ENCODE data around the gene ABCC1. TPM values are rescaled to one million over a fixed set of nuclear protein-coding genes. Genes with fewer than 3 reads are reported as not detected.

The ABCC1 gene
- polyA plus RNA-seq, 1 donor from 2014 or later, result 3.0 TPM

DNA sequence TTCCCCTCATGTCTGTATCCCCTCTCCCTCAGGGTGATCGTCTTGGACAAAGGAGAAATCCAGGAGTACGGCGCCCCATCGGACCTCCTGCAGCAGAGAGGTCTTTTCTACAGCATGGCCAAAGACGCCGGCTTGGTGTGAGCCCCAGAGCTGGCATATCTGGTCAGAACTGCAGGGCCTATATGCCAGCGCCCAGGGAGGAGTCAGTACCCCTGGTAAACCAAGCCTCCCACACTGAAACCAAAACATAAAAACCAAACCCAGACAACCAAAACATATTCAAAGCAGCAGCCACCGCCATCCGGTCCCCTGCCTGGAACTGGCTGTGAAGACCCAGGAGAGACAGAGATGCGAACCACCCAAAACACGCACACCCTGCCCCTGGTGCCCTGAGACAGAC lies 191.7 kb downstream of the ABCC1 start:
- Histone ChIP-seq H3K79me2 (replicated peaks; ENCODE audit: insufficient read depth, low read length) (no peaks in the 10 kb centered on the region), H3K27ac (ENCODE audit: low read length) (no peak overlapping the region), H3F3A (ENCODE audit: insufficient read depth, low read length, poor library complexity, severe bottlenecking) (no peaks in the 10 kb centered on the region), H3K4me3 (ENCODE audit: low read length) (no peak overlapping the region), H2AFZ (ENCODE audit: low read depth, low read length) (no peak overlapping the region), H3K27me3 (ENCODE audit: insufficient read depth, low read depth, low read length) (no peaks in the 10 kb centered on the region), H3K9me2 (ENCODE audit: insufficient read depth, low read length) (no peaks in the 10 kb centered on the region), H4K20me1 (ENCODE audit: insufficient read depth) (no peaks in the 10 kb centered on the region), H3K4me2 (ENCODE audit: low read length) (no peak overlapping the region), H3K9ac (ENCODE audit: low read length) (no peak overlapping the region), H3K9me3 (ENCODE audit: low read length) (no peaks in the 10 kb centered on the region), H3K36me3 (ENCODE audit: insufficient read depth, low read length) (no peaks in the 10 kb centered on the region)
- no peak for TF ChIP-seq TAF1 (IDR thresholded peaks at IDR 0.05; ENCODE audit: low read depth)
- TF ChIP-seq RAD21 (conservative IDR thresholded peaks at IDR 0.05), result no peak
- no peak for TF ChIP-seq POLR2AphosphoS5 (IDR thresholded peaks at IDR 0.05)
- no peak for TF ChIP-seq MXI1 (conservative IDR thresholded peaks at IDR 0.05; ENCODE audit: poor library complexity, severe bottlenecking)
- no peak for TF ChIP-seq SMC3 (conservative IDR thresholded peaks at IDR 0.05; ENCODE audit: poor library complexity)
- no peak for TF ChIP-seq EZH2 (IDR thresholded peaks at IDR 0.05; ENCODE audit: borderline replicate concordance, insufficient read depth, low read length, poor library complexity, severe bottlenecking)
- TF ChIP-seq, protein P1, sequence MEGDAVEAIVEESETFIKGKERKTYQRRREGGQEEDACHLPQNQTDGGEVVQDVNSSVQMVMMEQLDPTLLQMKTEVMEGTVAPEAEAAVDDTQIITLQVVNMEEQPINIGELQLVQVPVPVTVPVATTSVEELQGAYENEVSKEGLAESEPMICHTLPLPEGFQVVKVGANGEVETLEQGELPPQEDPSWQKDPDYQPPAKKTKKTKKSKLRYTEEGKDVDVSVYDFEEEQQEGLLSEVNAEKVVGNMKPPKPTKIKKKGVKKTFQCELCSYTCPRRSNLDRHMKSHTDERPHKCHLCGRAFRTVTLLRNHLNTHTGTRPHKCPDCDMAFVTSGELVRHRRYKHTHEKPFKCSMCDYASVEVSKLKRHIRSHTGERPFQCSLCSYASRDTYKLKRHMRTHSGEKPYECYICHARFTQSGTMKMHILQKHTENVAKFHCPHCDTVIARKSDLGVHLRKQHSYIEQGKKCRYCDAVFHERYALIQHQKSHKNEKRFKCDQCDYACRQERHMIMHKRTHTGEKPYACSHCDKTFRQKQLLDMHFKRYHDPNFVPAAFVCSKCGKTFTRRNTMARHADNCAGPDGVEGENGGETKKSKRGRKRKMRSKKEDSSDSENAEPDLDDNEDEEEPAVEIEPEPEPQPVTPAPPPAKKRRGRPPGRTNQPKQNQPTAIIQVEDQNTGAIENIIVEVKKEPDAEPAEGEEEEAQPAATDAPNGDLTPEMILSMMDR (IDR thresholded peaks at IDR 0.05; ENCODE audit: poor library complexity, severe bottlenecking), result no peak
- TF ChIP-seq EP300 (conservative IDR thresholded peaks at IDR 0.05; ENCODE audit: poor library complexity, severe bottlenecking), result no peak
- TF ChIP-seq, protein P2, sequence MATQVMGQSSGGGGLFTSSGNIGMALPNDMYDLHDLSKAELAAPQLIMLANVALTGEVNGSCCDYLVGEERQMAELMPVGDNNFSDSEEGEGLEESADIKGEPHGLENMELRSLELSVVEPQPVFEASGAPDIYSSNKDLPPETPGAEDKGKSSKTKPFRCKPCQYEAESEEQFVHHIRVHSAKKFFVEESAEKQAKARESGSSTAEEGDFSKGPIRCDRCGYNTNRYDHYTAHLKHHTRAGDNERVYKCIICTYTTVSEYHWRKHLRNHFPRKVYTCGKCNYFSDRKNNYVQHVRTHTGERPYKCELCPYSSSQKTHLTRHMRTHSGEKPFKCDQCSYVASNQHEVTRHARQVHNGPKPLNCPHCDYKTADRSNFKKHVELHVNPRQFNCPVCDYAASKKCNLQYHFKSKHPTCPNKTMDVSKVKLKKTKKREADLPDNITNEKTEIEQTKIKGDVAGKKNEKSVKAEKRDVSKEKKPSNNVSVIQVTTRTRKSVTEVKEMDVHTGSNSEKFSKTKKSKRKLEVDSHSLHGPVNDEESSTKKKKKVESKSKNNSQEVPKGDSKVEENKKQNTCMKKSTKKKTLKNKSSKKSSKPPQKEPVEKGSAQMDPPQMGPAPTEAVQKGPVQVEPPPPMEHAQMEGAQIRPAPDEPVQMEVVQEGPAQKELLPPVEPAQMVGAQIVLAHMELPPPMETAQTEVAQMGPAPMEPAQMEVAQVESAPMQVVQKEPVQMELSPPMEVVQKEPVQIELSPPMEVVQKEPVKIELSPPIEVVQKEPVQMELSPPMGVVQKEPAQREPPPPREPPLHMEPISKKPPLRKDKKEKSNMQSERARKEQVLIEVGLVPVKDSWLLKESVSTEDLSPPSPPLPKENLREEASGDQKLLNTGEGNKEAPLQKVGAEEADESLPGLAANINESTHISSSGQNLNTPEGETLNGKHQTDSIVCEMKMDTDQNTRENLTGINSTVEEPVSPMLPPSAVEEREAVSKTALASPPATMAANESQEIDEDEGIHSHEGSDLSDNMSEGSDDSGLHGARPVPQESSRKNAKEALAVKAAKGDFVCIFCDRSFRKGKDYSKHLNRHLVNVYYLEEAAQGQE (IDR thresholded peaks at IDR 0.05; ENCODE audit: borderline replicate concordance), result no peak

DNA sequence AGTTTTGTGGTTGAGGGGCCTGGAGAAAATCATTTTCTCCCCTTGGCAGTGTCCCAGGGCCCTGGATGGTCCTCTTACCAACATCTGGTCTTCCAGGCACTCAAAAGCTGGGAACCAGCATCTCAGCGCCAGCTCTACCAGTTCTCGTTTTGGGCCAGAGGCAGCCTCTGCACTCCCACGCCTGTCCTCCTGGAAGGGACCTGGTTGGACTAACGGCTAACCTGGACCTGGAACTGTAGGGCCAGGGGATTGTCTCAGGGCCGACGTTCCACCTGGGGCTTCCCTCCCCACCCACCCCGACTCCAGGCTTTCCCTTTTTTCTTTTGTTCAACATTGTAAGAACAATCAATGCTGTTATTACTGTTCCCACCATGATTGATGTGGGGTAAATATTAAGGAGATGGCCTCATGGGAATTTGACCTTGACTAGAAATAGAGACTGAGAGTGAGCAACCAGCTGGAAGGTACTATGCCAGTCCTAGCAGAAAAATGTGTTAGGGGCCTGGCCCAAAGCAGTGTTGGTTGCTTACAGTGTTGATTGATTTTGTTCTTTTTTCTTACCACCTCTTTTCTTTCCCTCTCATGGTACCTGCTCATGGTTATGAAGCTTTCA lies 192.5 kb downstream of the ABCC1 start:
- Histone ChIP-seq H3K36me3 (ENCODE audit: insufficient read depth, low read length) (no peaks in the 10 kb centered on the region), H3K27me3 (ENCODE audit: insufficient read depth, low read depth, low read length) (no peaks in the 10 kb centered on the region), H3K4me3 (ENCODE audit: low read length) (no peak overlapping the region), H3K9me3 (ENCODE audit: low read length) (no peaks in the 10 kb centered on the region), H3K79me2 (replicated peaks; ENCODE audit: insufficient read depth, low read length) (no peaks in the 10 kb centered on the region), H4K20me1 (ENCODE audit: insufficient read depth) (no peaks in the 10 kb centered on the region), H3K9me2 (ENCODE audit: insufficient read depth, low read length) (no peaks in the 10 kb centered on the region), H2AFZ (ENCODE audit: low read depth, low read length) (no peak overlapping the region), H3K27ac (ENCODE audit: low read length) (no peak overlapping the region), H3F3A (ENCODE audit: insufficient read depth, low read length, poor library complexity, severe bottlenecking) (no peaks in the 10 kb centered on the region), H3K9ac (ENCODE audit: low read length) (no peak overlapping the region), H3K4me2 (ENCODE audit: low read length) (no peak overlapping the region)
- TF ChIP-seq, protein P2 (IDR thresholded peaks at IDR 0.05; ENCODE audit: borderline replicate concordance), result no peak
- TF ChIP-seq TAF1 (IDR thresholded peaks at IDR 0.05; ENCODE audit: low read depth) (no peak), EP300 (conservative IDR thresholded peaks at IDR 0.05; ENCODE audit: poor library complexity, severe bottlenecking) (no peak), EZH2 (IDR thresholded peaks at IDR 0.05; ENCODE audit: borderline replicate concordance, insufficient read depth, low read length, poor library complexity, severe bottlenecking) (no peak), SMC3 (conservative IDR thresholded peaks at IDR 0.05; ENCODE audit: poor library complexity) (no peak), RAD21 (conservative IDR thresholded peaks at IDR 0.05) (no peak), MXI1 (conservative IDR thresholded peaks at IDR 0.05; ENCODE audit: poor library complexity, severe bottlenecking) (no peak), POLR2AphosphoS5 (IDR thresholded peaks at IDR 0.05) (no peak)
- TF ChIP-seq, protein P1 (IDR thresholded peaks at IDR 0.05; ENCODE audit: poor library complexity, severe bottlenecking), result no peak
